Ishikawa (cell line): Measurements from ENCODE around the gene SLC12A1.
A peak's percentile ranks its signal among the peaks of the same experiment; 100 is the strongest.

ENCODE experiments used
- CEBPB ChIP-seq: IDR thresholded peaks from 2 replicates; pipeline ENCODE4 v1.6.1; 2012
- CREB1 ChIP-seq: IDR thresholded peaks from 2 replicates; pipeline ENCODE4 v1.6.1; 2012; ENCODE audit warnings: low read depth
- EGR1 ChIP-seq: IDR thresholded peaks from 2 replicates; pipeline ENCODE4 v1.6.1; 2012
- EP300 ChIP-seq: IDR thresholded peaks from 2 replicates; pipeline ENCODE4 v1.6.1; 2012; ENCODE audit warnings: borderline replicate concordance
- FOXM1 ChIP-seq: IDR thresholded peaks from 2 replicates; pipeline ENCODE4 v1.6.1; 2012; ENCODE audit warnings: low read depth, borderline replicate concordance
- NFIC ChIP-seq: IDR thresholded peaks from 2 replicates; pipeline ENCODE4 v1.6.1; 2012
- RAD21 ChIP-seq: IDR thresholded peaks from 2 replicates; pipeline ENCODE4 v1.6.1; 2012; ENCODE audit warnings: low read depth
- REST ChIP-seq: IDR thresholded peaks from 2 replicates; pipeline ENCODE4 v1.6.1; 2012; ENCODE audit warnings: low read depth, mild to moderate bottlenecking
- TAF1 ChIP-seq: IDR thresholded peaks from 2 replicates; pipeline ENCODE4 v1.6.1; 2012; ENCODE audit warnings: low read depth, mild to moderate bottlenecking
- TCF12 ChIP-seq: IDR thresholded peaks from 2 replicates; pipeline ENCODE4 v1.6.1; 2012; ENCODE audit warnings: low read depth
- TEAD4 ChIP-seq: IDR thresholded peaks from 2 replicates; pipeline ENCODE4 v1.6.1; 2012
- YY1 ChIP-seq: IDR thresholded peaks from 2 replicates; pipeline ENCODE4 v1.6.1; 2012; ENCODE audit warnings: low read depth
- ZBTB7A ChIP-seq: IDR thresholded peaks from 2 replicates; pipeline ENCODE4 v1.6.1; 2012; ENCODE audit warnings: low read depth
- TF ChIP-seq, protein P1 (sequence below): IDR thresholded peaks from 2 replicates; pipeline ENCODE4 v1.6.1; 2012
- TF ChIP-seq, protein P2 (sequence below): IDR thresholded peaks from 2 replicates; pipeline ENCODE4 v1.6.1; 2012

The SLC12A1 gene

DNA sequence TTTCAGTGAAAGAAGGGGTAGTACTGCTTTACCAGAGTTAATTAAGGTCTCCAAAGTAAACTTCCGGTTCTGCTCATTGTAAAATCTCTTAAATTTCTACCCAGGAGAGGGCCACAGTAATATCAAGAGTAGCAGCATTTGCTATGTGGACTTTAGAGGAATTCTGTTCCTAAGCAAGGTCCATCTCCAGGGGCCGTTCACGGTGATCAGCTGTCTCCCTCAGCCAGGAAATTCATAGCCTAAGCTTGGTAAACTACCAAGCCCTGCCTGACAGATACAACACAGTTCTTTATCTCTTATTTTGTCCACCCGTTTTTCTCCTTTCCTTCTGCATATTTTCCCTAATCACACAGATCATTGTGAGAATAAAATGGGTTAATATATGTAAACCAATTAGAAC, 127.4 kb downstream of the SLC12A1 start:
- no peak for TF ChIP-seq EGR1

- TF ChIP-seq FOXM1: no peak
- TF ChIP-seq CEBPB: peak; percentile 72
Observed at GRCh38 chr15:48334260-48334659, 128.2 kb downstream of the SLC12A1 start.

GRCh38 chr15:48336940-48337339, 130.8 kb downstream of the SLC12A1 start:
- no peak for TF ChIP-seq ZBTB7A
- peak; percentile 43 for TF ChIP-seq RAD21

- TF ChIP-seq EP300 (no peak), FOXM1 (no peak), TAF1 (no peak), TCF12 (no peak), RAD21 (no peak), YY1 (no peak), REST (no peak), CEBPB (no peak), CREB1 (no peak), TEAD4 (no peak), NFIC (no peak), EGR1 (no peak), ZBTB7A (no peak)
- TF ChIP-seq, protein P1, sequence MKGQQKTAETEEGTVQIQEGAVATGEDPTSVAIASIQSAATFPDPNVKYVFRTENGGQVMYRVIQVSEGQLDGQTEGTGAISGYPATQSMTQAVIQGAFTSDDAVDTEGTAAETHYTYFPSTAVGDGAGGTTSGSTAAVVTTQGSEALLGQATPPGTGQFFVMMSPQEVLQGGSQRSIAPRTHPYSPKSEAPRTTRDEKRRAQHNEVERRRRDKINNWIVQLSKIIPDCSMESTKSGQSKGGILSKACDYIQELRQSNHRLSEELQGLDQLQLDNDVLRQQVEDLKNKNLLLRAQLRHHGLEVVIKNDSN: no peak
- TF ChIP-seq, protein P2, sequence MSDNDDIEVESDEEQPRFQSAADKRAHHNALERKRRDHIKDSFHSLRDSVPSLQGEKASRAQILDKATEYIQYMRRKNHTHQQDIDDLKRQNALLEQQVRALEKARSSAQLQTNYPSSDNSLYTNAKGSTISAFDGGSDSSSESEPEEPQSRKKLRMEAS: no peak
Observed at GRCh38 chr15:48337607-48338006, 131.5 kb downstream of the SLC12A1 start.

DNA sequence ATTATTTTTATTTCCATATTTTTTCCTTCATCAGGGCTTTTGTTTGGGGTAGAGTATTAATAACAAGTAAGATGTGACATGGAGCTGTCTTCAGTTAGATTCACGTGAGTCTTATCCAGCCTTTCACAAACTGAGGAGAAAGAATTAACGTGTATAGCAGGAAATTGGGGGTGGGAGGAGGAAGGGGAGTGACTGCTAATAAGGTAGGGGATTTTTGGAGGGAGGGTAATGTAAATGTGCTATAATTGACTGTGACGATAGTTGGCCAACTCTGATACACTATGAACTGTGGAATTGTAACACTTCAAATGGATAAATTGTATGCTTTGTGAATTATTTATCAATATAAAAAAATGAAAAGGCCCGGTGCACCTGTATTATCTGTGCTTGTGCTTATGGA, 134.0 kb downstream of the SLC12A1 start:
- TF ChIP-seq NFIC (no peak), CREB1 (no peak), TCF12 (no peak), TEAD4 (no peak)
- TF ChIP-seq, protein P1: no peak

- no peak for TF ChIP-seq EP300
- TF ChIP-seq FOXM1: no peak
- TF ChIP-seq NFIC: no peak
- TF ChIP-seq RAD21: no peak
- TF ChIP-seq TCF12: no peak
- TF ChIP-seq, protein P2: no peak
- TF ChIP-seq ZBTB7A: no peak
- TF ChIP-seq TAF1: no peak
Observed at GRCh38 chr15:48343865-48344264, 137.8 kb downstream of the SLC12A1 start.

DNA sequence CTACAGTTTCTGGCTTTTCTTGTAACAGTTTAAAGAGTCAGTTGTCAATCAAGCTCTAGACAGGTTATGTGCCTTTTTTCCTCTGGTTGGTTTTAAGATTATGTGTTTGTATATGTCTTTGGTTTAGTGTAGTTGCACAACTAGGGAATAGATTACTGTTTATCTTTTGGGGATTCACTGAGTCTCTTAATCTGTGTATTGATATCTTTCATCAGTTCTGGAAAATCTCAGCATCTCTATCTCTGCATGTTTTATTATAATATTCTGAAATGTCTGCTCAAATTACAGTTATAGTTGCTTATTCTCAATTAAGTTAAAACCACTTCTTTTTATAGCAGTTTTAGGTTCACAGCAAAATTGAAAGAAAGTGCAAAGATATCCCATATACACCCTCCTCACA, 139.4 kb downstream of the SLC12A1 start:
- TF ChIP-seq FOXM1: no peak
- no peak for TF ChIP-seq CEBPB
- TF ChIP-seq, protein P1: no peak
- TF ChIP-seq EGR1: no peak
- TF ChIP-seq RAD21: no peak

DNA sequence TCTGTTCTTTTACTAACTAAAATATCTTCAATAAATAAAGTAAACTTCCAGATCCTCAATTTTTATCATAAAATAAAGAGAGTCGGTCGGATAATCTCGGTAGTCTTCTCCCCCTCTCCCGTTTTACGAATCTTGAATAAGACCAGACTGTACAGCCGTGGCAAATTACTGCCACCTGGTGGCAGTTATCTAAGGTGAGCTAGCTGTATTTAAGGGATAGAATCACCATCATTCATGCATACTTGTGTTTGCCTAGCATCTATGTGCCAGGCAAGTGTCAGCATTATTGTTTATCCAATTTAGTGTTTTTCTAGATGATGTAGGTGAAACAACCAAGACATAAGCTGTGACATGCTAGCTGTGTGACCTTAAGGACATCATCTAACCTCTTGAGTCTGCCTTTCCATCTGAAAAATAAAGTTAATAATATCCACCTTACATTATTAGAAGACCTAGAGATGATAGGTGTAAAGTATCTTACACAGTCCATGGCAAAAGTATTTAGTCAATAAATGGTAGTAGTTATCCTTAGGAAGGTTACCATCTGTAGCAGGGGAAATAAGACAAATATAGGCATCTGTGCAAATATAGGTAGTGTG, 146.5 kb downstream of the SLC12A1 start:
- TF ChIP-seq CREB1 (no peak), YY1 (no peak), NFIC (no peak), FOXM1 (no peak), TAF1 (no peak), TEAD4 (peak; percentile 88), REST (no peak), ZBTB7A (no peak), RAD21 (peak; percentile 87), EP300 (no peak), TCF12 (no peak), CEBPB (no peak), EGR1 (no peak)
- TF ChIP-seq, protein P2: no peak
- TF ChIP-seq, protein P1: no peak
